Measurements from ENCODE around the gene ITGAD. TPM values are rescaled to one million over a fixed set of nuclear protein-coding genes. Genes with fewer than 3 reads are reported as not detected.

ITGAD gene
- total RNA-seq, 2 donors from 2014 or later = not detected

GRCh38 chr16:31386157-31386984, 6.8 kb upstream of the ITGAD start:
- no peaks in the 10 kb centered on the region for H3K9me3 Mint-ChIP-seq
- H3K36me3 Mint-ChIP-seq = no peaks in the 10 kb centered on the region
- DNase-seq (ENCODE audit: low spot score in 2 of 2) (peak in 1 of 2 donors; percentile 13), ATAC-seq (peak; percentile 93 to 95)
- no peak overlapping the region for H3K27ac Mint-ChIP-seq

GRCh38 chr16:31388535-31388934, 4.6 kb upstream of the ITGAD start:
- ATAC-seq = no peak
- no peak for DNase-seq (ENCODE audit: low spot score in 2 of 2)
- Mint-ChIP-seq H3K27ac (no peak overlapping the region), H3K9me3 (no peaks in the 10 kb centered on the region), H3K36me3 (no peaks in the 10 kb centered on the region)

GRCh38 chr16:31390504-31391041, 2.6 kb upstream of the ITGAD start:
- DNase-seq (ENCODE audit: low spot score in 2 of 2) (no peak), ATAC-seq (no peak)
- H3K9me3 Mint-ChIP-seq = no peaks in the 10 kb centered on the region
- no peak overlapping the region for H3K27ac Mint-ChIP-seq
- H3K36me3 Mint-ChIP-seq = no peaks in the 10 kb centered on the region

- no peak overlapping the region for H3K27ac Mint-ChIP-seq
- H3K9me3 Mint-ChIP-seq = peaks cover 5 to 11% of the 10 kb centered on the region in 2 donors
- DNase-seq (ENCODE audit: low spot score in 2 of 2) (no peak), ATAC-seq (no peak)
- peaks cover 12% of the 10 kb centered on the region in 2 donors for H3K36me3 Mint-ChIP-seq
Observed at GRCh38 chr16:31395647-31396046, 2.5 kb downstream of the ITGAD start.

GRCh38 chr16:31397096-31397660, 4.0 kb downstream of the ITGAD start:
- Mint-ChIP-seq H3K9me3 (peaks cover 5 to 11% of the 10 kb centered on the region in 2 donors), H3K27ac (no peak overlapping the region), H3K36me3 (peaks cover 12% of the 10 kb centered on the region in 2 donors)
- ATAC-seq (no peak), DNase-seq (ENCODE audit: low spot score in 2 of 2) (no peak)

- ATAC-seq (no peak), DNase-seq (ENCODE audit: low spot score in 2 of 2) (no peak)
- Mint-ChIP-seq H3K36me3 (peaks cover 12% of the 10 kb centered on the region in 2 donors), H3K27ac (no peak overlapping the region), H3K9me3 (peaks cover 5 to 11% of the 10 kb centered on the region in 2 donors)
Observed at GRCh38 chr16:31397701-31398100, 4.6 kb downstream of the ITGAD start.

- Mint-ChIP-seq H3K36me3 (peaks cover 12% of the 10 kb centered on the region in 2 donors), H3K27ac (peak overlapping the region in 1 of 2 donors; percentile 86), H3K9me3 (peaks cover 5 to 11% of the 10 kb centered on the region in 2 donors)
- DNase-seq (ENCODE audit: low spot score in 2 of 2) (no peak), ATAC-seq (peak in 1 of 2 donors; percentile 86)
Observed at GRCh38 chr16:31400191-31400590, 7.1 kb downstream of the ITGAD start.

- Mint-ChIP-seq H3K9me3 (peaks cover 5 to 11% of the 10 kb centered on the region in 2 donors), H3K27ac (no peak overlapping the region), H3K36me3 (peaks cover 12% of the 10 kb centered on the region in 2 donors)
- ATAC-seq (no peak), DNase-seq (ENCODE audit: low spot score in 2 of 2) (no peak)
Observed at GRCh38 chr16:31401436-31401835, 8.3 kb downstream of the ITGAD start.

GRCh38 chr16:31402687-31403086, 9.6 kb downstream of the ITGAD start:
- H3K36me3 Mint-ChIP-seq = peaks cover 12% of the 10 kb centered on the region in 2 donors
- H3K9me3 Mint-ChIP-seq = peaks cover 5 to 11% of the 10 kb centered on the region in 2 donors
- no peak overlapping the region for H3K27ac Mint-ChIP-seq
- no peak for ATAC-seq
- no peak for DNase-seq (ENCODE audit: low spot score in 2 of 2)

- no peak overlapping the region for H3K27ac Mint-ChIP-seq
Observed at GRCh38 chr16:31403590-31404352, 10.6 kb downstream of the ITGAD start.

GRCh38 chr16:31404353-31405064, 11.4 kb downstream of the ITGAD start:
- no peak for DNase-seq (ENCODE audit: low spot score in 2 of 2)
- Mint-ChIP-seq H3K36me3 (peaks cover 6 to 7% of the 10 kb centered on the region in 2 donors), H3K27ac (no peak overlapping the region), H3K9me3 (peaks cover 5 to 7% of the 10 kb centered on the region in 2 donors)
- no peak for ATAC-seq

More at GRCh38 chr16:31403590-31404352, 10.6 kb downstream of the ITGAD start:
- DNase-seq (ENCODE audit: low spot score in 2 of 2) (no peak), ATAC-seq (no peak)
- Mint-ChIP-seq H3K9me3 (peaks cover 5 to 11% of the 10 kb centered on the region in 2 donors), H3K36me3 (peaks cover 12% of the 10 kb centered on the region in 2 donors)

- no peaks in the 10 kb centered on the region for H3K9me3 Mint-ChIP-seq
- DNase-seq (ENCODE audit: low spot score in 2 of 2) = no peak
Observed at GRCh38 chr16:31407406-31407805, 14.3 kb downstream of the ITGAD start.

GRCh38 chr16:31409433-31409832, 16.3 kb downstream of the ITGAD start:
- Mint-ChIP-seq H3K36me3 (no peaks in the 10 kb centered on the region), H3K27ac (peak overlapping the region in 1 of 2 donors; percentile 81), H3K9me3 (no peaks in the 10 kb centered on the region)
- DNase-seq (ENCODE audit: low spot score in 2 of 2) (no peak), ATAC-seq (no peak)

More at GRCh38 chr16:31407406-31407805, 14.3 kb downstream of the ITGAD start:
- Mint-ChIP-seq H3K36me3 (no peaks in the 10 kb centered on the region), H3K27ac (peak overlapping the region in 1 of 2 donors; percentile 45)
- ATAC-seq = no peak

GRCh38 chr16:31410082-31410481, 16.9 kb downstream of the ITGAD start:
- no peak overlapping the region for H3K27ac Mint-ChIP-seq
- DNase-seq (ENCODE audit: low spot score in 2 of 2) (no peak), ATAC-seq (no peak)
- H3K36me3 Mint-ChIP-seq = no peaks in the 10 kb centered on the region
- H3K9me3 Mint-ChIP-seq = no peaks in the 10 kb centered on the region

- DNase-seq (ENCODE audit: low spot score in 2 of 2) (no peak), ATAC-seq (no peak)
- Mint-ChIP-seq H3K9me3 (no peaks in the 10 kb centered on the region), H3K36me3 (no peaks in the 10 kb centered on the region), H3K27ac (no peak overlapping the region)
Observed at GRCh38 chr16:31411024-31411844, 18.1 kb downstream of the ITGAD start.

Measured in activated naive CD4-positive, alpha-beta T cell treated with anti-CD3 and anti-CD28 coated beads, Interleukin-2, amount 50 U/mL, for 72 hours (primary cell).